T-helper 1 cell treated with Interleukin-12 subunit alpha and Interleukin-12 subunit beta and Interleukin-4 antibody, amounts not matched to agents 30 ng/mL and 1 ng/mL, for 36 hours (primary cell): Measurements from ENCODE around the gene KANSL3. TPM values are rescaled to one million over a fixed set of nuclear protein-coding genes. Genes with fewer than 3 reads are reported as not detected.
"Not testable (repeated sequence)": the region's sequence is repeated elsewhere in the genome, so short reads cannot be mapped to it uniquely, and the experiment has no call there.

Experiments used
- intact Hi-C: fragments of 100-400 bp; cut with micrococcal nuclease; formaldehyde crosslinking; loops from one replicate; pipeline ENCODE4 v1.15.1; 2024
- total RNA-seq: library from RNA; stranded (reverse); gene quantifications from 2 replicates; pipeline ENCODE4 v1.2.3, GENCODE V29; 2022

The KANSL3 gene
- total RNA-seq, 1 donor from 2014 or later = 66.0 TPM

- intact Hi-C loops = no loop called here
Observed at GRCh38 chr2:96655526-96655925, 17.4 kb upstream of the KANSL3 start.

- intact Hi-C loops = not testable (repeated sequence)
Observed at GRCh38 chr2:96654791-96655190, 16.7 kb upstream of the KANSL3 start.

GRCh38 chr2:96651793-96652192 lies 13.7 kb upstream of the KANSL3 start:
- intact Hi-C loops = no loop called here

- intact Hi-C loops = no loop called here
Observed at GRCh38 chr2:96649342-96649741, 11.2 kb upstream of the KANSL3 start.

GRCh38 chr2:96648306-96648930 lies 10.3 kb upstream of the KANSL3 start:
- intact Hi-C loops = no loop called here

- intact Hi-C loops = no loop called here
Observed at GRCh38 chr2:96647681-96648080, 9.6 kb upstream of the KANSL3 start.

GRCh38 chr2:96642564-96643360 lies 4.7 kb upstream of the KANSL3 start, which contains the start of gene FER1L5:
Gene FER1L5 (plus strand): TSS chr2:96642764. CDS start chr2:96642837, 73 bp downstream.
- intact Hi-C loops = no loop called here

- intact Hi-C loops = loop anchor here (1.0 to 5.0 kb wide), 14 partner anchors 20 to 490 kb away; partner anchors contain the start of genes ANKRD39, ARID5A, CNNM3 and CNNM4
Observed at GRCh38 chr2:96637385-96638143, 548 bp downstream of the KANSL3 start.

- intact Hi-C loops = loop anchor here (1.0 to 5.0 kb wide), 8 partner anchors 19 to 489 kb away; partner anchors contain the start of genes ANKRD39, ARID5A, DUSP2 and TMEM127
Observed at GRCh38 chr2:96636551-96637171, 1.5 kb downstream of the KANSL3 start.

GRCh38 chr2:96633641-96634040 lies 4.5 kb downstream of the KANSL3 start:
- intact Hi-C loops = no loop called here

- intact Hi-C loops = no loop called here
Observed at GRCh38 chr2:96631804-96632435, 6.2 kb downstream of the KANSL3 start.

- intact Hi-C loops = no loop called here
Observed at GRCh38 chr2:96626553-96626942, 11.6 kb downstream of the KANSL3 start.

GRCh38 chr2:96625571-96626552 lies 12.2 kb downstream of the KANSL3 start:
- intact Hi-C loops = no loop called here

- intact Hi-C loops = no loop called here
Observed at GRCh38 chr2:96623116-96623515, 15.0 kb downstream of the KANSL3 start.

GRCh38 chr2:96622544-96622943 lies 15.6 kb downstream of the KANSL3 start:
- intact Hi-C loops = no loop called here

- intact Hi-C loops = loop anchor here (5.0 kb wide), 1 partner anchor 344 kb away; no protein-coding TSS in a partner anchor
Observed at GRCh38 chr2:96618596-96619283, 19.4 kb downstream of the KANSL3 start.

GRCh38 chr2:96617012-96617411 lies 21.1 kb downstream of the KANSL3 start:
- intact Hi-C loops = loop anchor here (1.0 to 5.0 kb wide), 6 partner anchors 20 to 345 kb away; partner anchors contain the start of genes CNNM4 and LMAN2L

GRCh38 chr2:96616535-96616934 lies 21.6 kb downstream of the KANSL3 start:
- intact Hi-C loops = loop anchor here (5.0 kb wide), 1 partner anchor 346 kb away; no protein-coding TSS in a partner anchor

GRCh38 chr2:96616128-96616527 lies 22.0 kb downstream of the KANSL3 start:
- intact Hi-C loops = loop anchor here (5.0 kb wide), 1 partner anchor 346 kb away; no protein-coding TSS in a partner anchor
